ENCODE measurements around the gene KATNA1.

DNA sequence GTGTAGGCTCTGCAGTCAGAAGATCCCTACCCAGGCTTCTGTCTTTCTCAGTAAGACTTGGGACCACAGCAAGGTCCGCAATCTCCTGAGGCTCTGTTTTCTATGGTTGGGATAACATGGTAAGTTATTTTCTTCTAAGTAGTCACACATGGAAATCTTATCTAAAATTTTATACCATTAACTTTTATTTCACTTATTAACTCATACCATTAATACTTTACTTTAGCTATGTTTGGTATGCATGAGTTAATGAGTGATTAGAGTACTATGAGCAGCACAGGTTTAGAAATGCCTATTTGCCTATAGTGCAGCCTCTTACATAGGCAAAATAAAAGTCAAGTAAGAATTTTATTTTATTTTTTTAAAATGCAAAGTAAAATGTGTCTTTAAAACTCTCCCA, 55.1 kb downstream of the KATNA1 start:
- TF ChIP-seq, protein P1, sequence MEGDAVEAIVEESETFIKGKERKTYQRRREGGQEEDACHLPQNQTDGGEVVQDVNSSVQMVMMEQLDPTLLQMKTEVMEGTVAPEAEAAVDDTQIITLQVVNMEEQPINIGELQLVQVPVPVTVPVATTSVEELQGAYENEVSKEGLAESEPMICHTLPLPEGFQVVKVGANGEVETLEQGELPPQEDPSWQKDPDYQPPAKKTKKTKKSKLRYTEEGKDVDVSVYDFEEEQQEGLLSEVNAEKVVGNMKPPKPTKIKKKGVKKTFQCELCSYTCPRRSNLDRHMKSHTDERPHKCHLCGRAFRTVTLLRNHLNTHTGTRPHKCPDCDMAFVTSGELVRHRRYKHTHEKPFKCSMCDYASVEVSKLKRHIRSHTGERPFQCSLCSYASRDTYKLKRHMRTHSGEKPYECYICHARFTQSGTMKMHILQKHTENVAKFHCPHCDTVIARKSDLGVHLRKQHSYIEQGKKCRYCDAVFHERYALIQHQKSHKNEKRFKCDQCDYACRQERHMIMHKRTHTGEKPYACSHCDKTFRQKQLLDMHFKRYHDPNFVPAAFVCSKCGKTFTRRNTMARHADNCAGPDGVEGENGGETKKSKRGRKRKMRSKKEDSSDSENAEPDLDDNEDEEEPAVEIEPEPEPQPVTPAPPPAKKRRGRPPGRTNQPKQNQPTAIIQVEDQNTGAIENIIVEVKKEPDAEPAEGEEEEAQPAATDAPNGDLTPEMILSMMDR (IDR thresholded peaks at IDR 0.05): no peak
- TF ChIP-seq POLR2A (IDR thresholded peaks at IDR 0.05): no peak

Measured in esophagus squamous epithelium (tissue), 4 donors.